ENCODE results near the gene TP63. TPM values are rescaled to one million over a fixed set of nuclear protein-coding genes. Genes with fewer than 3 reads are reported as not detected.

TP63 gene
- total RNA-seq, 1 experiment from 2014 or later: 4.9 TPM

GRCh38 chr3:189772584-189772983 is 141.4 kb downstream of the TP63 start:
- Histone ChIP-seq H3K36me3 (ENCODE audit: insufficient read depth, low read length, poor library complexity, severe bottlenecking) (no peaks in the 10 kb centered on the region), H3K9me3 (ENCODE audit: low read depth, low read length, poor library complexity, severe bottlenecking) (no peaks in the 10 kb centered on the region), H3K27ac (ENCODE audit: low read depth, low read length, poor library complexity, severe bottlenecking) (peak overlapping the region; percentile 84), H3K27me3 (replicated peaks; ENCODE audit: insufficient read depth, low read depth, low read length, poor library complexity) (no peaks in the 10 kb centered on the region), H3K4me1 (ENCODE audit: insufficient read depth, low read length, poor library complexity, severe bottlenecking) (peaks cover 21% of the 10 kb centered on the region), H3K4me3 (ENCODE audit: low read depth, low read length, poor library complexity, severe bottlenecking) (peak overlapping the region; percentile 32)
- CTCF ChIA-PET: interaction anchor here (1.2 kb wide), 1 partner anchor 176 kb away, joined by 3 read pairs; no protein-coding TSS in a partner anchor
- POLR2A ChIA-PET (ENCODE audit: low non-redundant PET): no interaction called here
- intact Hi-C loops (cut with micrococcal nuclease; ENCODE audit: unreplicated experiment): no loop called here
- no TSS peak for BruUV-seq (replicated peaks)
- DNase-seq (ENCODE audit: low spot score): peak; percentile 78
- TF ChIP-seq EZH2 (IDR thresholded peaks at IDR 0.05; ENCODE audit: borderline replicate concordance, low read depth, low read length, poor library complexity, severe bottlenecking) (no peak), CTCF (conservative IDR thresholded peaks at IDR 0.05; ENCODE audit: low read depth, low read length) (no peak)

GRCh38 chr3:189773056-189773455 is 141.9 kb downstream of the TP63 start:
- TF ChIP-seq CTCF (conservative IDR thresholded peaks at IDR 0.05; ENCODE audit: low read depth, low read length) (no peak), EZH2 (IDR thresholded peaks at IDR 0.05; ENCODE audit: borderline replicate concordance, low read depth, low read length, poor library complexity, severe bottlenecking) (no peak)
- no TSS peak for BruUV-seq (replicated peaks)
- peak; percentile 65 for DNase-seq (ENCODE audit: low spot score)
- H3K9me3 ChIP-seq (ENCODE audit: low read depth, low read length, poor library complexity, severe bottlenecking): no peaks in the 10 kb centered on the region
- peak overlapping the region; percentile 84 for H3K27ac ChIP-seq (ENCODE audit: low read depth, low read length, poor library complexity, severe bottlenecking)
- intact Hi-C loops (cut with micrococcal nuclease; ENCODE audit: unreplicated experiment): no loop called here
- H3K4me3 ChIP-seq (ENCODE audit: low read depth, low read length, poor library complexity, severe bottlenecking): peak overlapping the region; percentile 32
- ChIA-PET POLR2A (ENCODE audit: low non-redundant PET) (no interaction called here), CTCF (interaction anchor here (1.2 kb wide), 1 partner anchor 175 kb away, joined by 3 read pairs; no protein-coding TSS in a partner anchor)
- H3K27me3 ChIP-seq (replicated peaks; ENCODE audit: insufficient read depth, low read depth, low read length, poor library complexity): no peaks in the 10 kb centered on the region
- peaks cover 21% of the 10 kb centered on the region for H3K4me1 ChIP-seq (ENCODE audit: insufficient read depth, low read length, poor library complexity, severe bottlenecking)
- no peaks in the 10 kb centered on the region for H3K36me3 ChIP-seq (ENCODE audit: insufficient read depth, low read length, poor library complexity, severe bottlenecking)

- no peak for DNase-seq (ENCODE audit: low spot score)
- peaks cover 21% of the 10 kb centered on the region for H3K4me1 ChIP-seq (ENCODE audit: insufficient read depth, low read length, poor library complexity, severe bottlenecking)
- POLR2A ChIA-PET (ENCODE audit: low non-redundant PET): no interaction called here
- BruUV-seq (replicated peaks): no TSS peak
- no peak overlapping the region for H3K4me3 ChIP-seq (ENCODE audit: low read depth, low read length, poor library complexity, severe bottlenecking)
- intact Hi-C loops (cut with micrococcal nuclease; ENCODE audit: unreplicated experiment): no loop called here
- TF ChIP-seq CTCF (conservative IDR thresholded peaks at IDR 0.05; ENCODE audit: low read depth, low read length): no peak
- TF ChIP-seq EZH2 (IDR thresholded peaks at IDR 0.05; ENCODE audit: borderline replicate concordance, low read depth, low read length, poor library complexity, severe bottlenecking): no peak
- no peaks in the 10 kb centered on the region for H3K27me3 ChIP-seq (replicated peaks; ENCODE audit: insufficient read depth, low read depth, low read length, poor library complexity)
- no peak overlapping the region for H3K27ac ChIP-seq (ENCODE audit: low read depth, low read length, poor library complexity, severe bottlenecking)
- no peaks in the 10 kb centered on the region for H3K36me3 ChIP-seq (ENCODE audit: insufficient read depth, low read length, poor library complexity, severe bottlenecking)
- CTCF ChIA-PET: no interaction called here
- no peaks in the 10 kb centered on the region for H3K9me3 ChIP-seq (ENCODE audit: low read depth, low read length, poor library complexity, severe bottlenecking)
Observed at GRCh38 chr3:189776149-189776824, 145.1 kb downstream of the TP63 start.
